Prostate gland (tissue), 2 donors: ENCODE measurements around the gene OOSP4A. TPM values are rescaled to one million over a fixed set of nuclear protein-coding genes. Genes with fewer than 3 reads are reported as not detected.

Source experiments
- DNase-seq: peaks from one replicate; pipeline ENCODE4 v3.0.0-alpha.2; 2019; ENCODE audit warnings: low spot score
- H3K27ac ChIP-seq, 2 donors: fragments of 200-600 bp; sonication (generic); 2 replicates each; pipeline ENCODE4 v1.5.1; 2017 to 2019
- H3K27me3 ChIP-seq: fragments of 200-600 bp; sonication (generic); replicated peaks from 2 replicates; pipeline ENCODE4 v1.5.1; 2019; ENCODE audit not compliant: insufficient read depth
- H3K36me3 ChIP-seq, 2 donors: fragments of 200-600 bp; sonication (generic); 1 replicate in 1 of 2; 2 replicates in 1 of 2; pipeline versions ENCODE4 v1.5.1 to v1.8.1; 2017 to 2019
- H3K4me1 ChIP-seq: fragments of 200-600 bp; sonication (generic); replicated peaks from 2 replicates; pipeline ENCODE4 v1.5.1; 2019
- H3K4me3 ChIP-seq, 2 donors: fragments of 200-600 bp; sonication (generic); 2 replicates each; pipeline ENCODE4 v1.5.1; 2017 to 2019
- H3K9me3 ChIP-seq: fragments of 200-600 bp; sonication (generic); 2 replicates; pipeline ENCODE4 v1.5.1; 2017
- POLR2A ChIP-seq: fragments of 450-650 bp; IDR thresholded peaks from one replicate; pipeline ENCODE4 v1.6.1; 2016; ENCODE audit warnings: antibody characterized with exemption, mild to moderate bottlenecking
- POLR2AphosphoS5 ChIP-seq: sonication (generic); formaldehyde crosslinking; IDR thresholded peaks from one replicate; pipeline ENCODE4 v1.6.1; 2017; ENCODE audit warnings: antibody characterized with exemption
- WGBS: methylation state at CpG from one replicate; pipeline ENCODE4 v1.1.5; 2018; 5-methylcytosine and 5-hydroxymethylcytosine counted together
- intact Hi-C: fragments of 100-400 bp; cut with DNase I; formaldehyde crosslinking; loops from one replicate; pipeline ENCODE4 v1.14.2; 2022
- total RNA-seq, 2 donors: library from RNA; depleted of rRNA; stranded (reverse); fragments of >200 nt; gene quantifications; one replicate each; pipeline ENCODE4 v1.1.0, GENCODE V29; 2016
- TF ChIP-seq, protein P1 (sequence below), 4 experiments: fragments of 200-600 bp in 2 of 4; fragments of 450-650 bp in 2 of 4; sonication (generic) in 2 of 4; IDR thresholded peaks; 1 replicate in 3 of 4; 2 replicates in 1 of 4; pipeline ENCODE4 v1.5.1; 2016 to 2019; ENCODE audit warnings: antibody characterized with exemption in 4 of 4, mild to moderate bottlenecking in 2 of 4, moderate library complexity in 2 of 4

OOSP4A gene
- total RNA-seq, 2 donors from 2014 or later, result not detected

DNA sequence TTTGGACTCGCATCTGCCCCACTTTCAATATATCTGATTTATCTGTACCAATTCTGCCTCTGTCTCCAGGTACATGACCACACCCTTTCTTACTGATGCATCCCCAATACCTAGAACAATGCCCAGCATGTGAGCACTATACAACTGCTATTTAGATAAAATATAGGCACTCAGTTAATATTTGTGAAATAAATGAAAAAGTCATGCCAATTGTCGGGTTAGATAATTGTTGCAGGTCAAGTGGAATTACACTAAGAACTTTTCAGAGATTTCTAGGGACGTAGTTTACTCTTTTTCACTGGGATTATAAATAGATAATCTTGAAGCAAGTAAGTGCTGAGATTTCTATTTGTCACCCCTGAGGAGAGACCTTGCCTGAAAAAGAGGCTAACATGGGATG lies 20.5 kb downstream of the OOSP4A start:
- TF ChIP-seq POLR2A, result no peak
- TF ChIP-seq, protein P1, sequence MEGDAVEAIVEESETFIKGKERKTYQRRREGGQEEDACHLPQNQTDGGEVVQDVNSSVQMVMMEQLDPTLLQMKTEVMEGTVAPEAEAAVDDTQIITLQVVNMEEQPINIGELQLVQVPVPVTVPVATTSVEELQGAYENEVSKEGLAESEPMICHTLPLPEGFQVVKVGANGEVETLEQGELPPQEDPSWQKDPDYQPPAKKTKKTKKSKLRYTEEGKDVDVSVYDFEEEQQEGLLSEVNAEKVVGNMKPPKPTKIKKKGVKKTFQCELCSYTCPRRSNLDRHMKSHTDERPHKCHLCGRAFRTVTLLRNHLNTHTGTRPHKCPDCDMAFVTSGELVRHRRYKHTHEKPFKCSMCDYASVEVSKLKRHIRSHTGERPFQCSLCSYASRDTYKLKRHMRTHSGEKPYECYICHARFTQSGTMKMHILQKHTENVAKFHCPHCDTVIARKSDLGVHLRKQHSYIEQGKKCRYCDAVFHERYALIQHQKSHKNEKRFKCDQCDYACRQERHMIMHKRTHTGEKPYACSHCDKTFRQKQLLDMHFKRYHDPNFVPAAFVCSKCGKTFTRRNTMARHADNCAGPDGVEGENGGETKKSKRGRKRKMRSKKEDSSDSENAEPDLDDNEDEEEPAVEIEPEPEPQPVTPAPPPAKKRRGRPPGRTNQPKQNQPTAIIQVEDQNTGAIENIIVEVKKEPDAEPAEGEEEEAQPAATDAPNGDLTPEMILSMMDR (IDR thresholded peaks at IDR 0.05), result no peak
- TF ChIP-seq POLR2AphosphoS5, result no peak
- no peaks in the 10 kb centered on the region for H3K4me1 ChIP-seq
- intact Hi-C loops, result no loop called here

GRCh38 chr11:59990421-59990820 lies 26.6 kb downstream of the OOSP4A start:
- Histone ChIP-seq H3K36me3 (no peaks in the 10 kb centered on the region), H3K4me3 (no peak overlapping the region), H3K27me3 (no peaks in the 10 kb centered on the region), H3K9me3 (no peaks in the 10 kb centered on the region), H3K4me1 (no peaks in the 10 kb centered on the region), H3K27ac (no peak overlapping the region)
- TF ChIP-seq, protein P1 (IDR thresholded peaks at IDR 0.05), result no peak
- TF ChIP-seq POLR2AphosphoS5, result no peak
- TF ChIP-seq POLR2A, result no peak
- DNase-seq, result no peak
- intact Hi-C loops, result no loop called here
- 72% methylated on average over 1 of the region's 1 CpG for WGBS

More for the DNA sequence above, 20.5 kb downstream of the OOSP4A start:
- no peaks in the 10 kb centered on the region for H3K36me3 ChIP-seq
- no peaks in the 10 kb centered on the region for H3K9me3 ChIP-seq
- DNase-seq, result no peak
- 94% methylated on average over 3 of the region's 3 CpGs for WGBS
- H3K4me3 ChIP-seq, result no peak overlapping the region
- no peaks in the 10 kb centered on the region for H3K27me3 ChIP-seq
- no peak overlapping the region for H3K27ac ChIP-seq

GRCh38 chr11:59992425-59992824 lies 28.6 kb downstream of the OOSP4A start:
- intact Hi-C loops, result no loop called here
- Histone ChIP-seq H3K4me3 (no peak overlapping the region), H3K27ac (no peak overlapping the region), H3K27me3 (no peaks in the 10 kb centered on the region), H3K4me1 (no peaks in the 10 kb centered on the region), H3K9me3 (no peaks in the 10 kb centered on the region), H3K36me3 (no peaks in the 10 kb centered on the region)
- TF ChIP-seq POLR2AphosphoS5 (no peak), POLR2A (no peak)
- TF ChIP-seq, protein P1 (IDR thresholded peaks at IDR 0.05), result no peak
- DNase-seq, result no peak
- WGBS, result 82% methylated on average over 5 of the region's 5 CpGs

- DNase-seq, result no peak
- WGBS, result 75% methylated on average over 2 of the region's 2 CpGs
- no peak for TF ChIP-seq POLR2AphosphoS5
- TF ChIP-seq POLR2A, result no peak
- TF ChIP-seq, protein P1 (IDR thresholded peaks at IDR 0.05), result no peak
- intact Hi-C loops, result no loop called here
- no peak overlapping the region for H3K27ac ChIP-seq
- H3K36me3 ChIP-seq, result no peaks in the 10 kb centered on the region
- H3K27me3 ChIP-seq, result no peaks in the 10 kb centered on the region
- H3K9me3 ChIP-seq, result no peaks in the 10 kb centered on the region
- H3K4me1 ChIP-seq, result no peaks in the 10 kb centered on the region
- no peak overlapping the region for H3K4me3 ChIP-seq
These were observed 34.0 kb downstream of the OOSP4A start for GRCh38 chr11:59997800-59998199.

DNA sequence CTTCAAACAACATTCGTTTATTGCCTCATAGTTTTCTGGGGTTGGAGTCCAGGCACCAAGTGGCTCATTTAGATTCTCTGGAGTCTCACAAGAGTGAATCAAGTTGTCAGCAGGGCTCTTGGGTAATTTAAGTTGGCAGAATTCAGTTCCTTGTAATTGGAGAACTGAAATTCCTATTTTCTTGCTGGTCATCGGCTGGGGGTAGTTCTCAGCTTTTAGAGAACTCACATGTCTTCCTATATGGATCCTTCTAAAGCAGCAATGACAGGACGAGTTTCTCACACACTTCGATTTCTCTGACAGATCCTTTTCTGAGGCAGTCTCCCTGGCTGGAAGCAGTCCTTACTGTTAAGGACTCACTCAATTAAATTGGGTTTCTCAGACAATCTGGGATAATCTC lies 35.9 kb downstream of the OOSP4A start:
- intact Hi-C loops, result no loop called here
- 61% methylated on average over 4 of the region's 4 CpGs for WGBS

More for the DNA sequence above, 35.9 kb downstream of the OOSP4A start:
- TF ChIP-seq POLR2AphosphoS5 (no peak), POLR2A (no peak)
- TF ChIP-seq, protein P1 (IDR thresholded peaks at IDR 0.05), result no peak
- no peak for DNase-seq
- Histone ChIP-seq H3K4me1 (no peaks in the 10 kb centered on the region), H3K27ac (no peak overlapping the region), H3K36me3 (no peaks in the 10 kb centered on the region), H3K27me3 (no peaks in the 10 kb centered on the region), H3K4me3 (no peak overlapping the region), H3K9me3 (no peaks in the 10 kb centered on the region)
